GM12891 (cell line): Measurements from ENCODE around the gene CUL1.
"Not testable (repeated sequence)": the region's sequence is repeated elsewhere in the genome, so short reads cannot be mapped to it uniquely, and the experiment has no call there.

ENCODE experiments used
- DNase-seq: peaks from one replicate; pipeline ENCODE4 v3.0.0; 2011; ENCODE audit warnings: low spot score; ENCODE audit not compliant: insufficient read length
- FAIRE-seq: peaks from 2 replicates; lab custom pipeline; 2011; peaks lifted over from hg19 to GRCh38; lab: Jason Lieb, UNC
- PAX5 ChIP-seq: IDR thresholded peaks from 2 replicates; pipeline ENCODE4 v1.6.1; 2011; ENCODE audit warnings: low read length, moderate library complexity, mild to moderate bottlenecking; ENCODE audit not compliant: insufficient read depth, severe bottlenecking
- POLR2A ChIP-seq: IDR thresholded peaks from 2 replicates; pipeline ENCODE4 v1.6.1; 2011; ENCODE audit warnings: low read depth, low read length, control low read depth
- POLR2AphosphoS5 ChIP-seq: IDR thresholded peaks from 2 replicates; pipeline ENCODE4 v1.6.1; 2011; ENCODE audit warnings: low read depth, low read length, control low read depth
- POU2F2 ChIP-seq: IDR thresholded peaks from 2 replicates; pipeline ENCODE4 v1.6.1; 2011; ENCODE audit warnings: low read depth, mild to moderate bottlenecking, control low read depth, low read length, moderate library complexity
- SPI1 ChIP-seq: IDR thresholded peaks from 2 replicates; pipeline ENCODE4 v1.6.1; 2011; ENCODE audit warnings: low read depth, low read length, control low read depth
- TAF1 ChIP-seq: IDR thresholded peaks from 2 replicates; pipeline ENCODE4 v1.6.1; 2011; ENCODE audit warnings: low read depth, low read length, control low read depth

Gene CUL1

GRCh38 chr7:148696787-148697186, 1.9 kb upstream of the CUL1 start:
- no peak for TF ChIP-seq POU2F2
- TF ChIP-seq POLR2A, result no peak
- no peak for TF ChIP-seq TAF1
- no peak for TF ChIP-seq POLR2AphosphoS5
- no peak for TF ChIP-seq SPI1
- no peak for TF ChIP-seq PAX5
- FAIRE-seq, result no peak
- DNase-seq, result no peak

- TF ChIP-seq POU2F2 (no peak), SPI1 (no peak), POLR2AphosphoS5 (no peak), PAX5 (no peak), TAF1 (no peak), POLR2A (no peak)
- no peak for DNase-seq
- FAIRE-seq, result no peak
These were observed 1.3 kb upstream of the CUL1 start for GRCh38 chr7:148697256-148698006.

GRCh38 chr7:148698007-148698396, 701 bp upstream of the CUL1 start:
- DNase-seq (no peak), FAIRE-seq (no peak)
- TF ChIP-seq POLR2A (no peak), POLR2AphosphoS5 (no peak), SPI1 (no peak), POU2F2 (no peak), PAX5 (no peak), TAF1 (no peak)

GRCh38 chr7:148699024-148699781, 500 bp downstream of the CUL1 start:
- TF ChIP-seq PAX5 (peak; percentile 69), POLR2AphosphoS5 (no peak; the same call in none of the 2 replicates), SPI1 (no peak), POU2F2 (no peak), TAF1 (0 out of 2 replicates have a peak, but pooled peaks have one; percentile 27), POLR2A (0 out of 2 replicates have a peak, but pooled peaks have one; percentile 24)
- FAIRE-seq (peak; percentile 31), DNase-seq (peak; percentile 37)

GRCh38 chr7:148699782-148700629, 1.3 kb downstream of the CUL1 start:
- FAIRE-seq, result no peak
- no peak for TF ChIP-seq POLR2A
- TF ChIP-seq POU2F2, result no peak
- no peak for TF ChIP-seq TAF1
- no peak for TF ChIP-seq SPI1
- no peak for TF ChIP-seq PAX5
- TF ChIP-seq POLR2AphosphoS5, result no peak
- no peak for DNase-seq

- FAIRE-seq, result no peak
- peak; percentile 62 for TF ChIP-seq PAX5
- no peak for TF ChIP-seq POLR2AphosphoS5
- no peak for TF ChIP-seq POLR2A
- no peak for DNase-seq
These were observed 2.0 kb downstream of the CUL1 start for GRCh38 chr7:148700661-148701064.

- TF ChIP-seq POU2F2 (no peak), SPI1 (no peak), PAX5 (no peak), POLR2AphosphoS5 (no peak), POLR2A (no peak), TAF1 (no peak)
- DNase-seq (no peak), FAIRE-seq (no peak)
These were observed 2.7 kb downstream of the CUL1 start for GRCh38 chr7:148701414-148701813.

GRCh38 chr7:148702876-148703670, 4.4 kb downstream of the CUL1 start:
- DNase-seq (no peak), FAIRE-seq (peak; percentile 9)
- TF ChIP-seq SPI1 (no peak), POU2F2 (no peak), POLR2AphosphoS5 (no peak), TAF1 (no peak), POLR2A (no peak), PAX5 (no peak)

- FAIRE-seq, result not testable (repeated sequence)
These were observed 4.9 kb downstream of the CUL1 start for GRCh38 chr7:148703671-148703962.

More at GRCh38 chr7:148703671-148703962, 4.9 kb downstream of the CUL1 start:
- DNase-seq, result not testable (repeated sequence)
